Measurements from ENCODE around the gene TMEM86A. TPM values are rescaled to one million over a fixed set of nuclear protein-coding genes. Genes with fewer than 3 reads are reported as not detected.

The TMEM86A gene
- total RNA-seq, 2 experiments from 2014 or later: 0.11 to 0.34 TPM

- DNase-seq (no peak), ATAC-seq (no peak)
- H3K4me1 Mint-ChIP-seq (ENCODE audit: low read depth): peaks cover 13% of the 10 kb centered on the region
- H3K4me3 Mint-ChIP-seq: peak overlapping the region; percentile 74
- intact Hi-C loops (cut with micrococcal nuclease): no loop called here
- ChIA-PET CTCF (interaction anchor here (2.9 kb wide), 1 partner anchor 22 kb away, joined by 15 read pairs; no protein-coding TSS in a partner anchor), POLR2A (interaction anchor here (0.9 to 1.2 kb wide), 3 partner anchors 21 to 104 kb away, joined by 3 to 4 read pairs (median 3); no protein-coding TSS in a partner anchor)
- H3K27me3 Mint-ChIP-seq: no peaks in the 10 kb centered on the region
- H3K9me3 Mint-ChIP-seq: no peaks in the 10 kb centered on the region
- no peak overlapping the region for H3K27ac Mint-ChIP-seq
- no peak for TF ChIP-seq CTCF (IDR thresholded peaks at IDR 0.05)
- no peaks in the 10 kb centered on the region for H3K36me3 Mint-ChIP-seq (ENCODE audit: low read depth)
These were observed 1.3 kb downstream of the TMEM86A start for GRCh38 chr11:18699848-18700261.

- Mint-ChIP-seq H3K9me3 (no peaks in the 10 kb centered on the region), H3K4me1 (ENCODE audit: low read depth) (peaks cover 16% of the 10 kb centered on the region), H3K27me3 (no peaks in the 10 kb centered on the region), H3K27ac (no peak overlapping the region), H3K4me3 (peak overlapping the region; percentile 74), H3K36me3 (ENCODE audit: low read depth) (no peaks in the 10 kb centered on the region)
- no peak for TF ChIP-seq CTCF (IDR thresholded peaks at IDR 0.05)
- ChIA-PET CTCF (interaction anchor here (2.9 kb wide), 1 partner anchor 21 kb away, joined by 15 read pairs; no protein-coding TSS in a partner anchor), POLR2A (interaction anchor here (1.2 kb wide), 1 partner anchor 20 kb away, joined by 3 read pairs; no protein-coding TSS in a partner anchor)
- DNase-seq (no peak), ATAC-seq (no peak)
- intact Hi-C loops (cut with micrococcal nuclease): no loop called here
These were observed 1.8 kb downstream of the TMEM86A start for GRCh38 chr11:18700375-18700774.

GRCh38 chr11:18700872-18701271, 2.3 kb downstream of the TMEM86A start:
- Mint-ChIP-seq H3K27me3 (no peaks in the 10 kb centered on the region), H3K9me3 (no peaks in the 10 kb centered on the region), H3K4me1 (ENCODE audit: low read depth) (peaks cover 20% of the 10 kb centered on the region), H3K4me3 (no peak overlapping the region), H3K36me3 (ENCODE audit: low read depth) (no peaks in the 10 kb centered on the region), H3K27ac (no peak overlapping the region)
- intact Hi-C loops (cut with micrococcal nuclease): no loop called here
- ATAC-seq (no peak), DNase-seq (no peak)
- ChIA-PET CTCF (interaction anchor here (1.9 kb wide), 1 partner anchor 21 kb away, joined by 8 read pairs; no protein-coding TSS in a partner anchor), POLR2A (interaction anchor here (1.2 kb wide), 1 partner anchor 20 kb away, joined by 3 read pairs; no protein-coding TSS in a partner anchor)
- TF ChIP-seq CTCF (IDR thresholded peaks at IDR 0.05): no peak

- H3K36me3 Mint-ChIP-seq (ENCODE audit: low read depth): no peaks in the 10 kb centered on the region
- CTCF ChIA-PET: interaction anchor here (1.9 kb wide), 1 partner anchor 21 kb away, joined by 8 read pairs; no protein-coding TSS in a partner anchor
- H3K9me3 Mint-ChIP-seq: no peaks in the 10 kb centered on the region
- no peak for ATAC-seq
- peaks cover 1% of the 10 kb centered on the region for H3K27me3 Mint-ChIP-seq
- no peak overlapping the region for H3K4me3 Mint-ChIP-seq
- no peak overlapping the region for H3K27ac Mint-ChIP-seq
- intact Hi-C loops (cut with micrococcal nuclease): no loop called here
- DNase-seq: no peak
- TF ChIP-seq CTCF (IDR thresholded peaks at IDR 0.05): no peak
- POLR2A ChIA-PET: no interaction called here
- H3K4me1 Mint-ChIP-seq (ENCODE audit: low read depth): peaks cover 26% of the 10 kb centered on the region
These were observed 3.1 kb downstream of the TMEM86A start for GRCh38 chr11:18701614-18702216.

Data from activated CD8-positive, alpha-beta T cell treated with anti-CD3 and anti-CD28 coated beads for 36 hours (primary cell).